ENCODE data around the gene LDB1. TPM values are rescaled to one million over a fixed set of nuclear protein-coding genes. Genes with fewer than 3 reads are reported as not detected.

LDB1 gene, protein sequence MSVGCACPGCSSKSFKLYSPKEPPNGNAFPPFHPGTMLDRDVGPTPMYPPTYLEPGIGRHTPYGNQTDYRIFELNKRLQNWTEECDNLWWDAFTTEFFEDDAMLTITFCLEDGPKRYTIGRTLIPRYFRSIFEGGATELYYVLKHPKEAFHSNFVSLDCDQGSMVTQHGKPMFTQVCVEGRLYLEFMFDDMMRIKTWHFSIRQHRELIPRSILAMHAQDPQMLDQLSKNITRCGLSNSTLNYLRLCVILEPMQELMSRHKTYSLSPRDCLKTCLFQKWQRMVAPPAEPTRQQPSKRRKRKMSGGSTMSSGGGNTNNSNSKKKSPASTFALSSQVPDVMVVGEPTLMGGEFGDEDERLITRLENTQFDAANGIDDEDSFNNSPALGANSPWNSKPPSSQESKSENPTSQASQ
- 10 to 100 TPM; 68.5 to 70.9 TPM for total RNA-seq

DNA sequence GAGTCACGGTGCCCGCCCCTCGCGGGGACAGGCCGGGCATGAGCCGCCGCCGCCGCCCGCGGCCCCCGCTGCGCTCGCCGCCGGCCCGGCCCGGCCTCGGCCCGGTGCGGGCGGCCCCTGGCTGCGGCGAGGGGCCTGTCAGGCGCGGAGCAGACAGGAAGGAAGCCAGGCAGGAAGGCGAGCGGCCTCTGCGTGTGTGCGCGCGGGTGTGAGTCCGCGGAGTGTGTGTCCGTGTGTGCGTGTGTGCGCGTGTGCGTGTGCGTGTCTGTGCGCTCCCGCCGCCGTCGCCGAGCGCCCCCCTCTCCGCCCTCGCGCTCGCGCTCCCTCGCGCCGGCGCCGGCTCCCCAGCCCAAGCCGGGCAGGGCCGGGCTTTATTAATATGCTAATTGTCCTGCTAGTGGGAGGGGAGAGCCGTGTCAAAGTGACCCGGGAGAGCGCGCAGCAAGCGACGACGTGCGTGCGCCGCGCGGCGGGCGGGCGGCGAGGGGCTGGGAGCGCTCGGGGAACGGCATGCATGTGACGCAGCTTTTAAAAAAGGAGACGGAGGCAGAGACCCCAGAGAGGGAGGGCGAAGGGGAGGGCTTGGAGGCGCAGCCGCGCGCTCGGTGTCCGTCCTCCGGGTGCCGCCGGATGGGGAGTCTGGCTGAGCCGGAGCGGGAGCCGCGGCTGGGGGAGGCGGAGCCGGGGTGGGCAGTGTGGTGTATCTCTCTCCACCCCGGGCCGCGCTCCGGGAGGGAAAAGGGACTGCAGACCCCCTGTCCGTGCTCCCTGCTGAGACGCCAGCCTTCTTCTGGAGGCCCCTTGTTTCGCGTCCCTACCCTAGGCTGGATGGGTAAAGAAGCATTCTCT is at the start of gene LDB1:
Gene LDB1 (minus strand): TSS at position 227 of the 849 bp plus-strand sequence. CDS start 258 bp downstream, outside the sequence.
- CTCF ChIA-PET, result interaction anchor here (4.5 kb wide), 1 partner anchor 11 kb away, joined by 40 read pairs; the partner anchor contains the start of gene PPRC1
- ATAC-seq, result peak; percentile 35
- TF ChIP-seq, protein P1, sequence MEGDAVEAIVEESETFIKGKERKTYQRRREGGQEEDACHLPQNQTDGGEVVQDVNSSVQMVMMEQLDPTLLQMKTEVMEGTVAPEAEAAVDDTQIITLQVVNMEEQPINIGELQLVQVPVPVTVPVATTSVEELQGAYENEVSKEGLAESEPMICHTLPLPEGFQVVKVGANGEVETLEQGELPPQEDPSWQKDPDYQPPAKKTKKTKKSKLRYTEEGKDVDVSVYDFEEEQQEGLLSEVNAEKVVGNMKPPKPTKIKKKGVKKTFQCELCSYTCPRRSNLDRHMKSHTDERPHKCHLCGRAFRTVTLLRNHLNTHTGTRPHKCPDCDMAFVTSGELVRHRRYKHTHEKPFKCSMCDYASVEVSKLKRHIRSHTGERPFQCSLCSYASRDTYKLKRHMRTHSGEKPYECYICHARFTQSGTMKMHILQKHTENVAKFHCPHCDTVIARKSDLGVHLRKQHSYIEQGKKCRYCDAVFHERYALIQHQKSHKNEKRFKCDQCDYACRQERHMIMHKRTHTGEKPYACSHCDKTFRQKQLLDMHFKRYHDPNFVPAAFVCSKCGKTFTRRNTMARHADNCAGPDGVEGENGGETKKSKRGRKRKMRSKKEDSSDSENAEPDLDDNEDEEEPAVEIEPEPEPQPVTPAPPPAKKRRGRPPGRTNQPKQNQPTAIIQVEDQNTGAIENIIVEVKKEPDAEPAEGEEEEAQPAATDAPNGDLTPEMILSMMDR (IDR thresholded peaks at IDR 0.05), result no peak
- no peaks in the 10 kb centered on the region for H3K9me3 Mint-ChIP-seq
- peaks cover 5% of the 10 kb centered on the region for H3K36me3 Mint-ChIP-seq (ENCODE audit: low read depth)
- H3K4me3 Mint-ChIP-seq, result peak within 1 kb of the TSS; percentile 84
- peak; percentile 72 for DNase-seq
- POLR2A ChIA-PET, result interaction anchor here (0.6 to 2.7 kb wide), 8 partner anchors 11 to 39 kb away, joined by 3 to 16 read pairs (median 4); partner anchors contain the start of gene NOLC1
- H3K4me1 Mint-ChIP-seq (ENCODE audit: low read depth), result peaks cover 41% of the 10 kb centered on the region
- no peaks in the 10 kb centered on the region for H3K27me3 Mint-ChIP-seq
- intact Hi-C loops (cut with micrococcal nuclease), result no loop called here
- peak within 1 kb of the TSS; percentile 100 for H3K27ac Mint-ChIP-seq

DNA sequence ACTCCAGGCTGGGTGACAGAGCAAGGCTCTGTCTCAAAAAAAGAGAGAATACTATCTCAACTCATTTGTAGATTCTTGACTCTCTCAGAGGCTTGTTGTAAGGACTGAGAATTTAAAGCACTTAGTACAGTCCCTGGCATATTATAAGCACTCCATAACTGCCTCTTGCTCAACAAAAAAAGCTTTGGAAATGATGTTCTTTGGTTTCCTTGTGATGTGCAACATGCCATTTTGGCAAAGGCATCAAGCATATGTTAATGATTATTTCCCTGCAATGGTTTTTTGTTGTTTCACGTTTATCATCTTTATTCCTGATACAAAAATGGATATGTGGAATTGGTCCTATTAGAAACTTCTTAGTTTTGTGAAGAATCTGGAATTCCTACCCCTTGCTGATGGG is 47.7 kb upstream of the LDB1 start:
- no peaks in the 10 kb centered on the region for H3K9me3 Mint-ChIP-seq
- no peak overlapping the region for H3K4me3 Mint-ChIP-seq
- peaks cover 8% of the 10 kb centered on the region for H3K36me3 Mint-ChIP-seq (ENCODE audit: low read depth)
- no peak for ATAC-seq
- DNase-seq, result no peak
- intact Hi-C loops (cut with micrococcal nuclease), result no loop called here
- ChIA-PET CTCF (interaction anchor here (1.1 to 7.9 kb wide), 6 partner anchors 10 to 184 kb away, joined by 3 to 126 read pairs (median 52); partner anchors contain the start of genes ELOVL3 and PPRC1), POLR2A (interaction anchor here (1.4 to 2.5 kb wide), 3 partner anchors 11 to 15 kb away, joined by 5 to 14 read pairs (median 6); partner anchors contain the start of gene NOLC1)
- H3K27me3 Mint-ChIP-seq, result no peaks in the 10 kb centered on the region
- TF ChIP-seq, protein P1 (IDR thresholded peaks at IDR 0.05), result no peak
- H3K27ac Mint-ChIP-seq, result no peak overlapping the region
- H3K4me1 Mint-ChIP-seq (ENCODE audit: low read depth), result peaks cover 5% of the 10 kb centered on the region

DNA sequence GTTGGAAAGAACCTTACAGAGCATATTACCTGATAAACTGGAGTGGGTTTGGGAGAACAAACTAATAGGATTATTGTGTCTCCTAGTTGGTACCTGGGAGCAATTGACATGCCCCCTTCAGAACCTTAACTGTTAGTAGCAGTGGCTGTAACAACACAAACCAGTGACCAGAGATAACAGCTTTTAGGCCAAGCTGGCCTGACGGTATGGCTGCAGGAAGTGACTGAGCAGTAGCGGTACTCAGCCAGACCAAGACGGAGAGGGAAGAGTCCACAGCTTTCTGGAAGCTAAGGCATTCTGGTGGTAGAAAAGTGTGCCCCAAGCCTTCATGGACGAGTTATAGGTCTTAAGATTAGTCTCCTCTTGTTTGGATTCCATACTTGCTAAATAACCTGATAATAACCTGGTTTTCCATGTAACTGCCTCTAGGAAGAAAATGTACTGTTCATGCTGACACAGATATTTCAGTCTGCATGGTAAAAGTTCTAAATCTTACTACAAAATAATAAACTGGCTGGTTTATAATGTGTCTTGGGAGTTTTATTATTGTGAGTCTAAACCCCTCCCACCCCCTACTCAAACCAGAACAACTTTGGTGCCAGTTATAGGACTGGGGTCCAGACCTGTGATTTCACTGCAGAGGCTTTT is 43.3 kb upstream of the LDB1 start:
- Mint-ChIP-seq H3K27me3 (no peaks in the 10 kb centered on the region), H3K9me3 (no peaks in the 10 kb centered on the region), H3K4me1 (ENCODE audit: low read depth) (peaks cover 7% of the 10 kb centered on the region), H3K36me3 (ENCODE audit: low read depth) (peaks cover 42% of the 10 kb centered on the region), H3K27ac (no peak overlapping the region), H3K4me3 (no peak overlapping the region)
- TF ChIP-seq, protein P1 (IDR thresholded peaks at IDR 0.05), result no peak
- no peak for ATAC-seq
- POLR2A ChIA-PET, result interaction anchor here (0.6 to 4.3 kb wide), 5 partner anchors 11 to 405 kb away, joined by 3 to 51 read pairs (median 4); partner anchors contain the start of gene NOLC1
- intact Hi-C loops (cut with micrococcal nuclease), result no loop called here
- DNase-seq, result no peak
- CTCF ChIA-PET, result interaction anchor here (1.0 to 1.6 kb wide), 2 partner anchors 66 to 69 kb away, joined by 3 to 4 read pairs; no protein-coding TSS in a partner anchor

DNA sequence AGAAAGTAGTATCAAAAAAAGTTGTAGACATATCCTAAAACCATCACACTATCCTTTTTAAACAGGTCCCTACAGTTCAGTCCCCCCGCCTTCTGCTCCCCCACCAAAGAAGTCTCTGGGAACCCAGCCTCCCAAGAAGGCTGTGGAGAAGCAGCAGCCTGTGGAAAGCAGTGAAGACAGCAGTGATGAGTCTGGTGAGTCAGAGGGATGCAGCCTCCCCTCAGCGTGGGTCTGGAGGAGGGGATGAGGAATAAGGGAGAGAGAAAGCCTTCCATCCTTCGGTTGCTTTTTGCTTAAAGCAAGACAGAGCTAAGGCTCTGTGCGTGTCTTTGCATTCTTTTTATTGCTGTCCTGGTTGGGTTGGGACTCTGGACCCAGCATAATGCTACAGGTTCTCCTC is 39.7 kb upstream of the LDB1 start:
- H3K27me3 Mint-ChIP-seq, result no peaks in the 10 kb centered on the region
- POLR2A ChIA-PET, result interaction anchor here (0.6 to 4.0 kb wide), 13 partner anchors 10 to 303 kb away, joined by 3 to 31 read pairs (median 3); partner anchors contain the start of genes FBXL15 and LDB1
- no peak overlapping the region for H3K4me3 Mint-ChIP-seq
- H3K27ac Mint-ChIP-seq, result peak overlapping the region; percentile 38
- H3K36me3 Mint-ChIP-seq (ENCODE audit: low read depth), result peaks cover 78% of the 10 kb centered on the region
- ATAC-seq (no peak), DNase-seq (no peak)
- CTCF ChIA-PET, result interaction anchor here (0.7 to 7.6 kb wide), 4 partner anchors 9 to 319 kb away, joined by 3 to 88 read pairs (median 8); no protein-coding TSS in a partner anchor
- TF ChIP-seq, protein P1 (IDR thresholded peaks at IDR 0.05), result no peak
- peaks cover 37% of the 10 kb centered on the region for H3K4me1 Mint-ChIP-seq (ENCODE audit: low read depth)
- H3K9me3 Mint-ChIP-seq, result no peaks in the 10 kb centered on the region
- intact Hi-C loops (cut with micrococcal nuclease), result no loop called here

Measured in activated CD8-positive, alpha-beta T cell treated with anti-CD3 and anti-CD28 coated beads for 36 hours (primary cell).